Measurements from ENCODE around the gene PAPSS2. TPM values are rescaled to one million over a fixed set of nuclear protein-coding genes. Genes with fewer than 3 reads are reported as not detected.

The PAPSS2 gene
- total and polyA plus RNA-seq, 2 donors (not counting 3 experiments of a cell fraction or from before 2014, with no cell fraction given): 27.9 to 82.6 TPM

GRCh38 chr10:87761892-87762291 lies 102.2 kb downstream of the PAPSS2 start:
- TF ChIP-seq FOS (IDR thresholded peaks at IDR 0.05; ENCODE audit: borderline replicate concordance, insufficient read depth, low read length) (peak; percentile 65), MAX (IDR thresholded peaks at IDR 0.05; ENCODE audit: insufficient read depth, insufficient read length) (no peak)
- no peaks in the 10 kb centered on the region for H3K79me2 ChIP-seq (ENCODE audit: control insufficient read depth, insufficient read depth, low read length)
- dilution Hi-C loops (cut with MboI; ENCODE audit: extremely low pct_ligation_motif_present, low sequenced_read_pairs) (no loop called here), intact Hi-C loops (cut with micrococcal nuclease) (no loop called here)
- FAIRE-seq (peak; percentile 75), DNase-seq (ENCODE audit: low read depth, low spot score) (peak; percentile 47)
- H3K4me3 ChIP-seq (replicated peaks in 1 of 3; ENCODE audit: insufficient read depth in 1 of 3, low read depth in 1 of 3, low read length in 3 of 3): no peak overlapping the region
- no peak overlapping the region for H3K27ac ChIP-seq (ENCODE audit: insufficient read depth, low read depth, low read length)
- POLR2A ChIA-PET: no interaction called here
- no peaks in the 10 kb centered on the region for H3K27me3 ChIP-seq (ENCODE audit: control insufficient read depth in 2 of 2, insufficient read depth in 2 of 2, low read length in 2 of 2)
- H3K4me2 ChIP-seq (ENCODE audit: insufficient read depth, low read length): no peak overlapping the region
- H4K20me1 ChIP-seq (replicated peaks; ENCODE audit: control insufficient read depth, extremely low read depth, insufficient read depth, low read length): no peaks in the 10 kb centered on the region
- H2AFZ ChIP-seq (ENCODE audit: low read depth, low read length): no peak overlapping the region
- peaks cover 29% of the 10 kb centered on the region for H3K4me1 ChIP-seq (ENCODE audit: control insufficient read depth, extremely low read depth, insufficient read depth, low read length)
- H3K9me3 ChIP-seq (replicated peaks; ENCODE audit: control insufficient read depth, insufficient read depth, low read length): no peaks in the 10 kb centered on the region
- no TSS peak for BruUV-seq (replicated peaks)
- peaks cover 0 to 5% of the 10 kb centered on the region in 2 experiments for H3K36me3 ChIP-seq (ENCODE audit: control insufficient read depth in 2 of 2, extremely low read depth in 1 of 2, insufficient read depth in 2 of 2, low read length in 2 of 2)
- peaks cover 2% of the 10 kb centered on the region for H3K9me1 ChIP-seq (replicated peaks; ENCODE audit: control insufficient read depth, extremely low read depth, insufficient read depth, low read length)
- H3K9ac ChIP-seq (replicated peaks; ENCODE audit: extremely low read depth, insufficient read depth, low read length): no peak overlapping the region
- CTCF ChIA-PET: interaction anchor here (1.2 to 3.8 kb wide), 5 partner anchors 11 to 228 kb away, joined by 3 to 23 read pairs (median 4); partner anchors contain the start of gene PAPSS2

- H3K9ac ChIP-seq (replicated peaks; ENCODE audit: extremely low read depth, insufficient read depth, low read length): no peak overlapping the region
- POLR2A ChIA-PET: no interaction called here
- no TSS peak for BruUV-seq (replicated peaks)
- H3K4me1 ChIP-seq (ENCODE audit: control insufficient read depth, extremely low read depth, insufficient read depth, low read length): peaks cover 29% of the 10 kb centered on the region
- peaks cover 0 to 3% of the 10 kb centered on the region in 2 experiments for H3K36me3 ChIP-seq (ENCODE audit: control insufficient read depth in 2 of 2, extremely low read depth in 1 of 2, insufficient read depth in 2 of 2, low read length in 2 of 2)
- intact Hi-C loops (cut with micrococcal nuclease): no loop called here
- FAIRE-seq (no peak), DNase-seq (ENCODE audit: low read depth, low spot score) (no peak)
- CTCF ChIA-PET: interaction anchor here (0.9 to 3.8 kb wide), 5 partner anchors 10 to 230 kb away, joined by 3 to 23 read pairs (median 4); partner anchors contain the start of gene PAPSS2
- no peaks in the 10 kb centered on the region for H3K9me3 ChIP-seq (replicated peaks; ENCODE audit: control insufficient read depth, insufficient read depth, low read length)
- TF ChIP-seq FOS (IDR thresholded peaks at IDR 0.05; ENCODE audit: borderline replicate concordance, insufficient read depth, low read length) (no peak), CTCF (IDR thresholded peaks at IDR 0.05; ENCODE audit: extremely low read depth in 1 of 2, insufficient read depth in 1 of 2, low read depth in 1 of 2, low read length in 2 of 2) (no peak), JUN (IDR thresholded peaks at IDR 0.05; ENCODE audit: borderline replicate concordance, insufficient read depth, insufficient read length, low read depth) (no peak), POLR2A (IDR thresholded peaks at IDR 0.05; ENCODE audit: low read depth, low read length) (no peak), POLR2AphosphoS5 (IDR thresholded peaks at IDR 0.05; ENCODE audit: insufficient read depth, low read depth, low read length) (no peak)
- dilution Hi-C loops (cut with MboI; ENCODE audit: extremely low pct_ligation_motif_present, low sequenced_read_pairs): no loop called here
- H3K79me2 ChIP-seq (ENCODE audit: control insufficient read depth, insufficient read depth, low read length): no peaks in the 10 kb centered on the region
- H4K20me1 ChIP-seq (replicated peaks; ENCODE audit: control insufficient read depth, extremely low read depth, insufficient read depth, low read length): no peaks in the 10 kb centered on the region
- no peak overlapping the region for H2AFZ ChIP-seq (ENCODE audit: low read depth, low read length)
- no peak overlapping the region for H3K4me3 ChIP-seq (replicated peaks in 1 of 3; ENCODE audit: insufficient read depth in 1 of 3, low read depth in 1 of 3, low read length in 3 of 3)
- no peak overlapping the region for H3K27ac ChIP-seq (ENCODE audit: insufficient read depth, low read depth, low read length)
- no peaks in the 10 kb centered on the region for H3K27me3 ChIP-seq (ENCODE audit: control insufficient read depth in 2 of 2, insufficient read depth in 2 of 2, low read length in 2 of 2)
- peaks cover 2% of the 10 kb centered on the region for H3K9me1 ChIP-seq (replicated peaks; ENCODE audit: control insufficient read depth, extremely low read depth, insufficient read depth, low read length)
- H3K4me2 ChIP-seq (ENCODE audit: insufficient read depth, low read length): no peak overlapping the region
Observed at GRCh38 chr10:87763086-87763861, 103.6 kb downstream of the PAPSS2 start.

Measured in endothelial cell of umbilical vein (primary cell).